HL-60 (cell line): Measurements from ENCODE around the gene ADCK1.
"Not testable (repeated sequence)": the region's sequence is repeated elsewhere in the genome, so short reads cannot be mapped to it uniquely, and the experiment has no call there.

ENCODE experiments used
- DNase-seq, 2 experiments: peaks; one replicate each; pipeline ENCODE4 v3.0.0-alpha.2; 2010 to 2020; ENCODE audit warnings: low read depth in 1 of 2, low spot score in 1 of 2
- H3K27ac ChIP-seq: fragments of 250-450 bp; sonication (Bioruptor Pico); replicated peaks from 2 replicates; pipeline ENCODE4 v1.5.1; 2020; ENCODE audit warnings: mild to moderate bottlenecking, moderate library complexity
- H3K27me3 ChIP-seq: fragments of 250-450 bp; sonication (Bioruptor Pico); 2 replicates; pipeline ENCODE4 v1.5.1; 2021; ENCODE audit warnings: mild to moderate bottlenecking, moderate library complexity; ENCODE audit not compliant: insufficient read depth, poor library complexity, severe bottlenecking
- H3K4me3 ChIP-seq: replicated peaks from 2 replicates; pipeline ENCODE4 v1.5.1; 2011; ENCODE audit warnings: mild to moderate bottlenecking, control low read depth, low read length; ENCODE audit not compliant: insufficient read depth
- CTCF ChIP-seq: IDR thresholded peaks from one replicate; pipeline ENCODE4 v1.5.1; 2011; ENCODE audit warnings: low read length, control low read depth, inconsistent platforms; ENCODE audit not compliant: insufficient read depth
- GABPA ChIP-seq: IDR thresholded peaks from 2 replicates; pipeline ENCODE4 v1.6.1; 2012; ENCODE audit warnings: low read depth
- POLR2AphosphoS5 ChIP-seq: IDR thresholded peaks from 2 replicates; pipeline ENCODE4 v1.6.1; 2012; ENCODE audit warnings: low read depth
- REST ChIP-seq: IDR thresholded peaks from 2 replicates; pipeline ENCODE4 v1.6.1; 2012; ENCODE audit warnings: low read depth; ENCODE audit not compliant: insufficient replicate concordance
- SPI1 ChIP-seq: IDR thresholded peaks from 2 replicates; pipeline ENCODE4 v1.6.1; 2012; ENCODE audit warnings: low read depth, mild to moderate bottlenecking, borderline replicate concordance

Gene ADCK1

DNA sequence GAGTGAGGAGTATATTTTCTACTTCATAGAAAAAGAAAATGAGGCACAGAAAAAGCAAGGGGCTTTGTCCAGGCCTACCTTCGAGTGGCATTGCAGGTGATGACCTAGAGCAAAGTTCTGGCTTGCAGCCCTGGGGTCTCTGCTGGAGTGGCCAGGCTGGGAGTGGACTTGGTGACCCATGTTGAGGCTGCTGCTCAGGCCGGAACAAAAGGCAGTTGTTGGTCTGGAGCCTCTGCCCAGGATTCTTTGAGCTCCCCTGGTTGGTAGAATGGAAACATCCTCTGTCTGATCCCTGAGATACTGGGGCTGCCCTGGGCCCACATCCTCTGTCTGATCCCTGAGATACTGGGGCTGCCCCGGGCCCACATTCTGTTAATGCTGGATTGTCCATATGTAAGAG is 86.1 kb downstream of the ADCK1 start:
- no peak for TF ChIP-seq POLR2AphosphoS5
- TF ChIP-seq CTCF, result no peak
- TF ChIP-seq GABPA, result no peak
- TF ChIP-seq SPI1, result no peak
- Histone ChIP-seq H3K27ac (no peak overlapping the region), H3K27me3 (no peaks in the 10 kb centered on the region), H3K4me3 (no peak overlapping the region)
- DNase-seq, result no peak

DNA sequence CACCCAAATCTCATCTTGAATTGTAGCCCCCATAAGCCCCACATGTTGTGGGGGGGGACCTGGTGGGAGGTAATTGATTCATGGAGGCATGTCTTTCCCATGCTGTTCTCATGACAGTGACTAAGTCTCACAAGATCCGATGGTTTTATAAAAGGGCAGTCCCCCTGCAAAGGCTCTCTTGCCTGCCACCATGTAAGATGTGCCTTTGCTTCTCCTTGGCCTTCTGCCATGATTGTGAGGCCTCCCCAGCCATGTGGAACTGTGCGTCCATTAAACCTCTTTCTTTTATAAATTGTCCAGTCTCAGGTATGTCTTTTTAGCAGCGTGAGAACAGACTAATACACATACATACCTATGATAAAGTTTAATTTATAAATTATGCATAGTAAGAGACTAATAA is 89.0 kb downstream of the ADCK1 start:
- not testable (repeated sequence) for H3K4me3 ChIP-seq, DNase-seq, H3K27ac ChIP-seq, H3K27me3 ChIP-seq

DNA sequence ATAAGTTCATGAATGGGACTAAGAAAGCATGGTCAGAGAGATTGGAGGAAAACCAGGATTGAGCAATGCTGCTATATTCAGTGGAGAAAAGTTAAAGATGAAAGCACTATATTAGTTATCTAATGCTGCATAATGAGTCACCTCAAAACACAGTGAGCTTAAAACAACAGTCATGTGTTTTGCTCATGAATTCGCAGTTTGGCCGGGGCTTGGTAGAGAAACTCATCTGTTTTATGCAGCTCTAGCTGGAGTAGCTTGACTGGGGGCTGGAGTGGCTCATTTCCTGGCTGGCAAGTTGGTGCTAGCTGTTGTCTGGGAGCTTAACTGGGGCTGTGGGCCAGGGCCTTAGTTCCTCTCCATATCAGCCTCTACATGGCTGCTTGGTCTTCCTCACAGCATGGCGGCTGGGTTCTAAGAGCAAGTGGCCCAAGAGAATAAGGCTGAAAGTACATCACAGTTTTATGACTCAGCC is 90.1 kb downstream of the ADCK1 start:
- Histone ChIP-seq H3K27me3 (no peaks in the 10 kb centered on the region), H3K4me3 (no peak overlapping the region), H3K27ac (no peak overlapping the region)
- DNase-seq, result no peak
- TF ChIP-seq POLR2AphosphoS5 (no peak), SPI1 (no peak), REST (no peak), CTCF (no peak), GABPA (no peak)

- H3K27ac ChIP-seq, result no peak overlapping the region
- TF ChIP-seq GABPA (no peak), POLR2AphosphoS5 (no peak), SPI1 (no peak), CTCF (no peak), REST (no peak)
- no peak overlapping the region for H3K4me3 ChIP-seq
- H3K27me3 ChIP-seq, result no peaks in the 10 kb centered on the region
- no peak for DNase-seq
Observed at GRCh38 chr14:77890873-77891272, 91.0 kb downstream of the ADCK1 start.
